Hematopoietic multipotent progenitor cell treated with erythropoietin and hydrocortisone succinate and interleukin-3 and kit ligand, for 17 days (in vitro differentiated cells): ENCODE measurements around the gene RCAN2.

Experiments used
- DNase-seq: peaks from one replicate; pipeline ENCODE4 v3.0.0-alpha.2; 2015; ENCODE audit warnings: low spot score

The RCAN2 gene

DNA sequence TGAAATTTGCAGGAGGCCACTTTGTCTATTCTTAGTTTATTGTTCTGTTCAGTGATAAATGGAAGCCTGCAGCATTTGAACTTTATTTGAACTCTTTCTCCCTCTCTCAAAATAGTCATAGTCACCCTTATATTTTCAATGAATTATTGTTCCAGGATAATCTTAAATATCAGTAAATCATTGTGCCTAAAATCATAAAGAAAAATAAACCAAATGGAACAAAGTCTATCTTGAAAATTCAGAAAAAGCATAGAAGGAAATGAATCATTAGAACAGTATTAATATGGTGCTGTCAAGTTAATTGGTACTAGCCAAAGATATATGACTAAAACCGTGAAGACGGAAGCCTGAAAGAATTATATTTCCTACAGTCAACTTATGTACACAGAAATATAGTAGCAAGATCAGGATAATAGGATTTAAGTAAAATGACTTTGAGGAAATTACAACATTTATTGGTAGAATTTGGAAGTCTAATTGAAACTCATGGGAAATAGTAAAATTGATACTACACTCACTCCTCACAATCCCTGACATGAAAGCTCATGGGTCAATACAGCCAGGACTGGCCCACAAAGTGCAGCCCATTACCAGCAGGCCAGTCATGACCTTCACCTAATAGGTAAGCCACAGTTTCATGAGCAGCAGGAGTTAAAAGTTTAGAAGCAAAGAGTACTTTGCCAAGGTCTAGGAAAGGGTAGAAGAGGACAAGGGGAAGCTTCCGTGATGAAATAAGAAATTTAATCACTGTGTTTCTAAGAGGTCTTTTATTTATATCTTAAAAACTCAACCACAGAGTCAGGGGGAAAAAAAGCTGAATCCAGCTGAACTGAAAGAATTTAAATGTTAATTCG, 200.6 kb downstream of the RCAN2 start:
- no peak for DNase-seq

DNA sequence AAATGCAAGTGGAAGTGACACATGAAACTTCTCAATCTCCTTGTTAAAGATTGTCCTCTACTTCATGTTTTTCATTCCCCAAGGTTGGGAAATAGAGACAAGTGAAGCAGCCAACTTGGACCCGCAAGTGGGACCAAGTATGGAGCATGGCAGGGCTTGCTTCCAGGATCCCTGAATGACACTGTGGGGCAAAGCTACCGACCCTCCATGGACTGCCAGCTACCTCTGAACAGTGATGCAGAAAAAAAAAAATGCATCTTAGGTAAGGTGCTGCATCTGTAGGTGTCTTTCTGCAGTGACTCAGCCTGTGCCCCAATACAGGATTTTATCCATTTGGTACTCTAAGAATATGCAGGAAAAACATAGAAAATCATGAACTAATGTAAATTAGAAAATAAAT, 201.4 kb downstream of the RCAN2 start:
- no peak for DNase-seq

DNA sequence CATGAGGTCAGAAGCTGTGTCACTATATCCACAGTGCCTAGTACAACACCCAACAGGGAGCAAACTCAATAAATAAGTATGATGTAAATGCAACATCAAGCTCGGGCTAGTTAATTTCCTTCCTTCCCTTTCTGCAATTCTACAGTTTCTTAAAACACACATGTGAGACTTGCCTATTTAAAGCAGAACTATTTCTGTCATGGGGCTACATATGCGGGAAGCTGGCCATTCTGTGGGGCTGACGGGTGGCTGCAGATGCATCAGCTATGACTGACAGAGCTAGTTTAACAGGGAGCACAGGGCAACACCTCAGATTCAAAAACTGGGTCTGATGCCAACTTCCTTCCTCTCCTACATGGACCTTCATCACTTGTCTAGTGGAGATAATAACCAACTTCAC, 202.4 kb downstream of the RCAN2 start:
- DNase-seq, result no peak

DNA sequence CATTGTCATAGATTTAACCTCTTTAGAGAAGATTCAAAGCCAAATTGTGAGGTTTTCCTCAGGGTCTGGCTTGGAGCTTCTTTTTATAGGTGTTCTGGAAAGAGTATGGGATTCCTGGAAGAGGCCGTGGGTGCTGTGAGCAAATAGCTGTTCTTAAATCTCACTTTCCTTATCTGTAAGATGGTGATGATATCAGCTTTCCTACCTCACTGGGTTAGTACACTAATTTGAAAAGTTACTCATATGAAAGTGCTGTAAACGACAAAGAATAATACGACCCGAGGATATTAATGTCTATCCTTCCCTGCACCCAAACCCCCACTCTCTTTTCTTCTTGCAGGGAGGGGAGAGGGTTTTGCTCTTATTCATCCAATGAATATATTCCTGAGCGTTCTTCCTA, 203.6 kb downstream of the RCAN2 start:
- no peak for DNase-seq

DNA sequence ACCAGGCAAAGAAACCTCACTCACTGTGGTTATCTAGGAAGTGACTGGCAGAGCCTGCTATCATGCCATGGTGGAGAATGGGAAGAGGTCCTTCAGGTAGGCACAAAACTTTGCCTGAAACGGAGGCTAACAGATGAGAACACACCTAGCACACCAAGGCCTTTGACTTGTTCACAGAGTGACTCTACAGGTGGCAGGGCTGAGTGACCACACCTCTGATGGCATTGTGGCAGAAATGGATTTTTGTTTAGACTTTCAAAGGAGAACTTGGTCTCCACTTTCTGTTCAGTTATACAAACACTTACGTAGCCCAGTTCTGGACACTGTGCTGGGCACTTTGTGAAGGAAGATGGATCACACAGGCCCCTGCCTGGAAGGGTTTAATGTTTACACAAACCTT, 204.2 kb downstream of the RCAN2 start:
- no peak for DNase-seq

DNA sequence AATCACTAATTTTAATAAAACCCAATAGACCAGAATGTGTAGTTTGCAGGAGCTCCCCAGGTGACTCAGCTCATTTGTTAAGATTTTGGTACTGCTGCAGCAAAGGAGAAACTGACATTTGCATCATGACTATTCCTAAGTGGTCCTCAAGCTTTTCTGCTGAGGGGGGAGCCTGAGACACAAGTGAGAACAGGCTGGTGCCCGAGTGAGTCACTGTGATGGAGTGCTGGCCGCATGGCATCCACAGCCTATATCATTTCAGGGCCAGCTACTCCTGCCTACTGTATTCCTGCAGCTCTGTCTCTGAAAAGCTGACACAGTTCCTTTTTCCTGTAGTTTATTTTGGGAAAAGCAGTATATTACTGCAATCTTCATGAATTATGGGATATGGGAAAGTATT, 206.8 kb downstream of the RCAN2 start:
- no peak for DNase-seq

DNA sequence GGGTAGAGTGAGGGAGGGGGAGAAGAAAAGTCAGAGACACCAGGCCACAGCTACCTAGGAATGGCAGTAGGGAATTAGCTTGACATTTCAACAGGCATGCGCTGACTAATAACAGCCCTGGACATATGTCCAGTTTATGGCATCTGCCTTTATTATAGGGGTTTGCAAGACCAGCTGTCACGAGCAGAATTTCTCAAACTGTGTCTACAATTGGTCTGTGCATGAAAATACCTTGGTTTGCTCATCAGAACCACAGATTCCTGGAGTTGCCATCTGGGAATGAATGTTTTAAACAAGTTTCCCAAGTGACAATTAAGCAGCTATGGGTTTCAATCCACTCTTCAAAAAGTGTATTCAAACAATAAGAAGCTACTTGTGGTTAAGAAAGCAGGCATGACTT, 210.1 kb downstream of the RCAN2 start:
- no peak for DNase-seq

DNA sequence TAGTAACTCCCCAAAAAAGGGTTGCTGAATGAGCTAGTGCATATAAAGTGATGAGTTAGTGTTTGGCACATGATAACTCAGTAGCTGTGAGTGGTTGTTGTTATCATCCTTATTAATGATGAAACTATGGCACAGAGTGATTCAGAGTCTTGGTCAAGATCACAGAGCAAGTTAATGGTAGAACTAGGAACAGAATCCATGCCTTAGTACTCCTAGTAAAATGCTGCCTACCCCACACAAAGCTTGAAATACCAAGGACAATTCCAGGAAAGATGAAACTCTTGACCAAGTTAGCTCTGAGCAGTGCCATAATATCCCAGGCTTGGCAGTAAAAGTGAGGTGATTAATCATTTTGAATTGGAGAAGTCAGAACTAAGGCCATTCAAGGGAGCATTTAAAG, 211.4 kb downstream of the RCAN2 start:
- DNase-seq, result no peak

DNA sequence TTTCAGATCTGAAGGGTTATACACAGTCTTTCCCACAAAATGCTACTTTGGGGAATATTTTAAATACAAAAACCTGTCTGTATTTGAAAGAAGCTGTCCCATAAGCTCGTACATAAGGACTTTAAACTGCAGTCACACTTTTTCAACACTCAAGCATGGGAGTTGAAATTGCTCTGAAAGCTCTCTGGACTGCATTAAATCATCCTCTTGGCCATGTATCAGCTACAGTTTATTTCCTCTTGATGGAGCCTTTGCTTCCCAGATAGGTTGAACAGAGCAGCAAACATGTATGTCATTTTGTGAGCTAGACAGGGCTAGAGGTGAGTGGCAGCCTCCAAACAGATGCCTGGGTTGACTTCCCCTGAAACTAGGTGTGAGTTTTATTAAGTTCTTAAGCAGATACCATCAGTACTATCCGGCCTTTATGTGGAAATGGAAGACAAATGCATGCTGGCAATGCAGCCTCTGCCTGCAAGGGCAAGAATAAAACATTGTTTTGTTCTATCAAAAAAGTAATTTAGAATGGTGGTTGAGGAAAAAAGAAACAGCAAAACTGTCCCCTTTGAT, 214.6 kb downstream of the RCAN2 start:
- DNase-seq, result no peak

DNA sequence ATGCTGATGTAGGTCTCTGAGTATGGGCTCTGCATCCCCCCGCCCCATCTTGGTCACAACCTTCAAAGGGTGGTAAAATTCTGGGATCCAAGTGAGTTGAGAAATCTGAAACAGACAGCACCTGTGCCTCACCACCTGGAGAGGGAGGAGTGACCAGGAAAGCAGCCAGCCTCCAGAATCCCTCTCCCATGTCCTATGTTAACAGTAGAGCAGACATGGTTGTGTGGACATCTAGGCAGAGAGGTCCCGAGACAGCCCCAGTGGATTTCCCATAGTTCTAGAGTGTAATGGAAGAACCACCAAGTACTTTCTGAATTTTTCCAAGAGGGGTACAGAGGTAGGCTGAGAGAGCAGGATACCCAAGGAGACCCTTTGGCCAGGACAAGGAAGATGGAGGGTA, 216.7 kb downstream of the RCAN2 start:
- DNase-seq, result no peak

DNA sequence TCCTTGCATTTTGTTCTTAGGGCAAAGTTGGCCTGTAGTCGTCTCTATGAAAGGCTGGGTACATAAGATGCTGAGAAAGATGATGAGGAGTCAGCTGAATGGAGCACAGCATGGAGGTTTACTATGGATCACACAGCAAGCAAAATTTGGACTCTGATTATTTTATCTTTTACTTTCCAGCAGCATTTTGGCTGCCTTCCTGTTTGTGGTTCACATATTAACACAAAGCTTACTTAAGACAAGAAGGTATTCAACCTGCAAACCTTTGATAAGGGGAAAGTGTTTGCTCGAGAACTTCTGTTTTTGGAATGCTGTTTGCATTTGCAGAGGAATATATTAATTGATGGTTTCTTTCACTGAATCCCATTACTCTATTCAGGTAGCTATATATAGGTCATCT, 217.3 kb downstream of the RCAN2 start:
- no peak for DNase-seq

DNA sequence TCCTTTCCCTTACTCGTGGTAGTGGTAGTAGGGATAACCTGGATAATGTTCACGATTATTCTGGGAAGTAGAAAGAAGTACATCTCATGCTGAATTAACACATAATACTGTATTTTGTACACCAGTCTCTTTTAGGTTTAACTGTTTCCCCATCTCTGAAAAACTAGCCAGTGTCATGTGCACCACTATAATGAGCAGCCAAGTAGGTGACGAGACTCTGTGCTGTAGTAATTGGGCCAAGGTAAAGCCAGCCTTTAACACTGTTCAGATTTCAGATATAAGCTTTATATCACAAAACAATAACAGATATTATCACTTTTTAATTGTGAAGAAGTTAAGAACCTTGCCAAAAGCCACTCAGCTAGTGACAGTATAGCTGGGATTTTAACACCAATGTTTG, 219.5 kb downstream of the RCAN2 start:
- DNase-seq, result no peak

DNA sequence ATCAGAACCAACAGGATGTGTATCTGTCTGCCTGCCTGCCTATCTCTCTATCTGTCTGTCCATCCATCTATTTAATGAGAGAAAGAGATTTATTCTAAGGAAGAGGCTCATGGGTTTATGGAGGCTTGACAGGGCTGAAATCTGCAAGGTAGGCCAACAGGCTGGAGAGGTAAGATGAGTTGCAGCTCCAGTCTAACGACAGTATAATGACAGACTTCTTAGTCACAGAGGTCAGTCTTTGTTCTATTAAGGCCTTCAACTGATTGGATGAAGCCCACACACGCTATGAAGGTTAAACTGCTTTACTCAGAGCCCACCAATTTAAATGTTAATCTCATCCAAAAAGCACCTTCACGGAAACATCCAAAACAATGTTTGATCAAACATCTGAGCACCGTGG, 220.1 kb downstream of the RCAN2 start:
- DNase-seq, result no peak

DNA sequence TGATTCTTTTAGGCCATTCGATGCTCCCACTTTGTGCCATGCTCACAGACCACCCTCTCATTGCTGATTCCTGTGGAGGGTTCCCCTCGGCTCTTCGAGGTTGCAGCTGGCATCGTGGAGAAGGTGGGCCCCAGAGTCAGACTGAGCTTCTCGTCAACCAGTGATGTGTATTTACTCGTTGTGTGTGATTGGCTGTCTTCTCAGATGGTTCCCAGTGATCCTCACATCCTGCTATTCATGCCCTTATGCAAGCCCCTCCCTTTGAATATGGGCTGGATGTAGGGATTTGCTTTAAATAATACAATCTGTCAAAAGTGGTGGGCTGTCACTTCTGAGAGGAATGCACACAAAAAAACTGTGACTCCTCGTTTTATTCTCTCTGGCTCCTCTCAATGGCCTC, 220.9 kb downstream of the RCAN2 start:
- DNase-seq, result no peak

DNA sequence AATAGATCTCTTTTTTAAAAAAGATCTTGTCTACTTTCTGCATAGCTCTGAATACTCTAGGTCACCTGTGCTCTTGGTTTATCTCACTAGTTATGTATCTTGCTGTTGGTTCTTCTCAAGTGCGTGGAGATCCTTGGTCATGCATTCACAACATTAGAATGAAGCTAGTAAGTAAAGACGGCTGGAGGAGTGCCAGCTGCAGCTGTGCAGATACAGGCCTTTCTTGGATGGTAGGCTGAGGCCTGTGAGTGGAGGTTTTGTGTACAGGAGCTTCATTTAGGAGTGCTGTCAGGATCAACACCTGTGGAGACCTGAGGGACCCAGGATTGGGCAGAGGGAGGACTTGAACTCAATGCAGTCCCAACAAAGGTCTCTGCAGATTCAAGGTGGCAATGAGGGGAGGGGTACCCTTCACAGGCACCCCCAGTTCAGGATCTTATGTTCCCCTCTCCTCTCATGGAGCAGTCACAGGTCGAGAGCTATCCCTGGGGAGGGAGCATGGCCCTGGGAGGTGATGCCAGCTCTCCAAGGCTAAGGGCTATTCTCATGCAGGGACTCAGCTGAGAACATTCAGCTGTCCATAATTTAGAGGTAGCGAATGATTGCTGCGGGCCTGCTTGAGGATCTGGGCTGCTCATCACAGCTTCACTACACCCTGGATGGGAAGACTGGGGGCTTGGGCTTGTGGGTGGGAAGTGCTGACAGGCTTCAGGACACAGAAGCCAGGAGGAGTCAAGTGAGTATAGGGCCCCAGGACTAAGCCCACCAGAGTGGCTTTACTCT, 221.6 kb downstream of the RCAN2 start:
- no peak for DNase-seq

DNA sequence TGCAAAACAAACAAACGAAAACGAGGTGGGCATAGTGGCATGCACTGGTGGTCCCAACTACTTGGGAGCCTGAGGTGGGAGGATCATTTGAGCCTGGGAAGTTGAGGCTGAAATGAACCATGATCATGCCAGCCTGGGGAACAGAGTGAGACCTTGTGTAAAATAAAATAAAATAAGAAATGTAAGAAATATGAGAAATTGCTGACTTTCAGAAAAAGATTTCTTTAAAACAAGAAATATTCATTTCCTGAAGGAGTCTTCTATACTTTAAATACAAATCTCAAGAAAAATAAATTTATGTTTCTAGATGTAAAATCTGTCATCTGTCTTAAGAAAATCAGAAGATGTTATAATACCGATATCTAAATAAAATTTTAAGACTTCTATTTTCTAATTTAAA, 223.7 kb downstream of the RCAN2 start:
- DNase-seq, result no peak

DNA sequence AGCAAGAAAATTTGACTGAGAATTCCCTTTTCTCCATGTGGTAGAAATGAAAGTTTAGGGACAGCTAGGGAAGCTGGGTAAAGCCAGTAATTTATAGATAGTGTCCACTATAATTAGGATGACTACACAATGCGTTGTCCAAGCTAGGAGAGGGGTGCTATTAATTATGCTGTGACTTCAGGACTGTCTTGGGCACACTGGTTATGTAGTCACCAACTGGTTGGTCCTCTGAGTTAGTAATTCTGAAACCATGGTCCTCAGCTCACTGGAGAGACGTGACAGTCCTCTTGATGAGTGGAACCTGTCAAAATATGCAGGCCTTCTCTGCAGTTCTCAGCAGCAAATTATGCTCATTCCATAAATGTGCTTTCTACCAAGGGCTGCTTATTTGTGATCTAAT, 225.9 kb downstream of the RCAN2 start:
- no peak for DNase-seq

DNA sequence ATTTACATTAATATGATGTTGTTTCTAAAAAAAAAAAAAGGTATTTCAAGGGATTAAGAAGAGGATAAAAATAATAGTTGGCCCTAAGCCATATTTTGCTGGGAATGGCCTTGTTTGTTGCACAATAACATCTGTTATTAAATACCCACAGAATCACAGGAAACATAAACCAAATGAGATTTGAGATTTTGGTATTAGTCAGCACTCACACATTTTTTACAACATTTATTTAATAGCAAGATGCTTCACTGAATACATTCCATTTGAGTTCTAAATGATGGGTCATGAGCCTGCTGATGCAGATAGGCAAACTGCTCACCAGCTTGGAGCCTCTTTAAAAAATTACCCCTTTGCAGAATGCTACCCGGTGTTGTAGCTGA, 227.6 kb downstream of the RCAN2 start:
- no peak for DNase-seq

DNA sequence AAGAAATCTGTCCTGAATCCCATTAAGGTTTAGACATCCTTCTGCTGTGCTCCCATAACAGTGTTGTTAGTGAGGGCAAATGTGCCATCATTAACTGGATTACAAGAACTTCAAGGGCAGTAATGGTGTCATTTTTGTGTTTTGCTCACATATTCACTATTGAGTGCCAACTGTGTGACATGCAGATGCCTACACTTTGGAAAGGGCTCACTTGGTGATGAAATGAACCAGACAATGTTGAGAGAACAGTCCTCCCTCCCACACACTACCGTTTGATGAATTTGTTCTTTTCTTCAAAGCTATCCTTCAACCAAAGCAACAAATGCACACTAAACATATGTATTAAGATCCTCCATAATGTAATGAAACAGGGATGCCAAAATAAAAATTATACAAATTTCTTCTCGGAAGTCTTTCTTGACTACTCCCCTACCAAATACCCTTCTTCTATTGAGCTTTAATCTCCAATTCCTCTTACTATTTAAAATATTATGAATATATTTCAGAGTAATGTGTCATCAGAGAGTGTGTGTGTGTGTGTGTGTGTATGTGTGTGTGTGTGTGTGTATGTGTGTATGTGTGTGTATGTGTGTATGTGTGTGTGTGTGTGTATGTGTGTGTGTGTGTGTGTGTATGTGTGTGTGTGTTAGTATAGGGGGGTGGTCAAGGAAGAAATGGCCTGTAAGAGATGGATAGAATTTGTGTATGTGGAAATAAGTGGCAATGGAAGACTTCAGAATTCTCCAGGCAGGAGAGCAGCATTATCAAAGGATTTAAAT, 228.1 kb downstream of the RCAN2 start:
- no peak for DNase-seq

DNA sequence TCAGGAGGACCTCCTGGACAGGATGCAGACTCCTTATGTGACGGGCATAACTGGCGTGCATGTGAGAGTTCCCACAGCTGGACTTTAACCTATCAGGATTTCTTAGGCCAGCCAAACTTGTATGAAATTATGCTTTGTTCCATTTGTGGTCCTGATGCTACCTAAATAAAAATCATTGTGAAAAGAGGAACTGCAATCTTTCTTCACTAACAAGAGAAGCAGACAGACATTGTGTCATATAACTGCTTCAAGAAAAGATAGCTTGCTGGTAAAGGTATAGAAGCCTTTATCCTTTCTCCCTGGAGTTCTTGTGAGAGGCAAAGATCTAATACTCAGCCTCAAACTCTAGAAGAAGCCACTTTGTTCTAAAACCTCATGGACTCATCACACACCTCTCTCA, 233.0 kb downstream of the RCAN2 start:
- DNase-seq, result no peak

DNA sequence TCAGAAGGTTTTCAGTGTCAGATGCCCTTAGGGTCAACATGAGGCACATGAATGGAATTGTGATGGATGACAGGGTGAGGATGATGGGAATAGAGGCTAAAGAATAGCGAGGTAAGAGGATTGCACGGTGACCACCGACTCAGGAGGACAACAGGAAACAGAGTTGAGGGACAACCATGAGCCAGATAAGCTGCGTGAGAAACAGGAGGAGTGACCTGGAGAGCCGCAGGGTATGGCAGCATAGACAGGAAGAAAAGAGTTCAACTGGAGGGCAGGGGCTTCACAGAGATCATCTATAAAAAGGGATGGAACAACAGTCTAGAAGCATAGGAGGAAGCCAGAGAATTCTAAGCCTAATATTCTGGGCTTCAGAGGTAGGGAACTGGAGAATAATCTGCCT, 235.7 kb downstream of the RCAN2 start:
- no peak for DNase-seq

DNA sequence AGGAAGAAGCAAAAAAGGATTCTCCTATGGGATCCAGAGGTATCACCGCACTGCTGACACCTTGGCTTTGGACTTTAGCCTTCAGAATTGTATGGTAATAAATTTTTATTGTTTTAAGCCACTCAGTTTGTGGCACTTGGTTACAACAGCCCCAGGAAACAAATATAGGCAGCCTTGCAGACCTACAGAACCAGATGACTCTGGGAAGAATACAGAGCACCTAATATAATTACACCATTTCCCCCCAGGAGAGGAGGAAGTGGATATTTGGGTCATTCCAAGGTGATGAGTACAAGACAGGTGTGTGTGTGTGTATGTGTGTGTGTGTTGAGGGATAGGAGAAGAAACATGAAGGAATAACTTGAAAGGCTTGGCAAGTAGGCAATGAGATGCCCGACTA, 236.3 kb downstream of the RCAN2 start:
- DNase-seq, result no peak

DNA sequence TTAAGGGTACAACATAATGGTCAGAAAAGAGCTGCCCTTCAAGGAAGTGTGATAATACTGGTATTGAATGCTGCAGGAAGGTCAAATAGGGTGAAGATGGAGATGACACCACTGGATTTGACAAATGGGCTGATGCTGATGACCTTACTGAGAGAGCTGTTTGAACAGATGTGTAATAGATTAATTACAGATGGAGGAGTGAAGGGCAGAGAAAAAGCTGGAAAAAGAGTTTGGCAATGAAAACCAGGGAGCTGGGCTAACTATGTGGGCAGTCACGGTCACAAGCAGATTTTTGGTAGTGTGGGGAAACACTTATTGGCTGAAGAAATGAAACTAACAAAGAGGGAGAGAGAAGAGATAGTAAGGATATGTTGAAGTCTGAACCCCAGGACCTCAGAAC, 236.9 kb downstream of the RCAN2 start:
- no peak for DNase-seq
